ENCODE data around the gene ASIC4.

Gene ASIC4

DNA sequence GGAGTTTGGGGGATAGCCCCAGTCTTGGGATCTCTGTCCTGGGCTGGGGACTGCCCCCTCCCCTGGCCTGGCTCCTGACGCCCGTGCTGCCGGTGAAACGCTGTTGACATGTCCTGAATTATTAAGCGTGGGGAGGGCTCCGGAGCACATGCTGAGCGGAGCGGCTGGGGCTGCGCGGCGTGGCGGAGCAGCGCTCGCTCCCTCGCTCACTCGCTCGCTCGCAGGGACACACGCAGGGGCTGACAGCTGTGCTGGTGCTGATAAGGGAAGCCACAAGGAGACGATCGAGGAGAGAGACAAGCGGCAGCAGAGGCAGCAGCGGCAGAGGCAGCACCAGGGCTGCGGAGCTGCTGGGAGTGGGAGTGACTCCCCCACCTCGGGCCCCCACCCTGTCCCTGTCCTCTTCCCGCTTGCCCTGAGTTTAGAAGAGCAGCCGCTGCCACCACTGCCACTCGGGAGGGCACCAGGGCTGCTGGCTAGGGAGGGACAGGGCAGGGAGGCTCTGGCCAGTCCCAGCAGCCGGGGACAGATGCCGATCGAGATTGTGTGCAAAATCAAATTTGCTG is at the start of gene ASIC4:
Gene ASIC4, plus strand, starts transcription at position 287 of the 566 bp plus-strand sequence. Its CDS starts 243 bp downstream, at position 530.
- H3K4me1 ChIP-seq (ENCODE audit: control insufficient read depth, insufficient read depth, low read length) = peaks cover 44% of the 10 kb centered on the region
- no peak within 1 kb of the TSS for H3K9ac ChIP-seq (ENCODE audit: low read length)
- no peak within 1 kb of the TSS for H3K27ac ChIP-seq (ENCODE audit: low read depth, low read length)
- H3K9me3 ChIP-seq (ENCODE audit: control insufficient read depth, insufficient read depth, low read depth, low read length) = no peaks in the 10 kb centered on the region
- H3K27me3 ChIP-seq (ENCODE audit: control insufficient read depth, insufficient read depth, low read length) = peaks cover 76% of the 10 kb centered on the region
- no peaks in the 10 kb centered on the region for H3K36me3 ChIP-seq (ENCODE audit: control insufficient read depth, insufficient read depth, low read length)
- H3K4me3 ChIP-seq (ENCODE audit: low read depth, low read length) = peak within 1 kb of the TSS; percentile 19; the same call in 1 of the 2 replicates

DNA sequence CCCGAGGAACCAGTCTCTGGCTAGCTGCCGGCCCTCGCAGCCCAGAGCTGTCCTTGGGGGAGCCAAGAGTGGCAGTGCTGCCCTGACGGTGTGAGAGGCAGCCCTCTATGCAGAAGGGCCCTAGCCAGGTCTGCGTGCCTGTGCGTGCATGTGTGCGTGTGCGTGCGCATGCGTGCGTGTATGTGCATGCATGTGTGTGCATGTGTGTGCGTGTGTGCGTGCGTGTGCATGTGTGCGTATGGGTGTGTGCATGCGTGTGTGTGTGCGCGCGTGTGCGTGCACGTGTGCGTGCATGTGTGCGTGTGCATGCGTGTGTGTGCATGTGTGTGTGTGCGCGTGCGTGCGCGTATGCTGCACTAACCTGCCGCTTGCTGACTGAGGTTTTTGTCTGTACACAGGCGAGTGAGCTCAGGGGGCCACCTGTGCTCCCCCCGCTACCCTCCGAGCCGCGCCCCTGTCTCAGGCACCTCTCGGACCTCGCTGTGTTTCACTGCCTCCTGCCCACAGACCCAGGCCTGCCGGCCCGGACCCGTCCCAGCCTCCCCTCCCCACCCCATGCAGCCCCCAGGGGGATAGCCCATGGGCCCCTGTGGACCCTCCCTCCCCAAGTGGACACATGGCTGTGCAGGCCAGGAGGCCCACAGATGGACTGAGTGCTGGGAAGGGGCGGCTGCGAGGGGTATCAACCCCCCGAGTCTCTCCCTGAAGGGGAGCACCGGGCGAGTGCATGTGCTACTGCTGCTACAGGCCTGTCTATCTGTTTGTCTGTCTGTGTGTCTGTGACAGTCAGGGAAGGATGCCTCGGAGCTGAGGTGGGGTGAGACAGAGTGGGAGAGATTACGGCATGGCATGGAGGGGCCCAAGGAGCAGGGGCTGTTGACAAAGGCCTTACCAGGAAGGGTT is 48.4 kb upstream of the ASIC4 start:
- no peaks in the 10 kb centered on the region for H3K9me3 ChIP-seq (ENCODE audit: control insufficient read depth, insufficient read depth, low read depth, low read length)
- H3K27me3 ChIP-seq (ENCODE audit: control insufficient read depth, insufficient read depth, low read length) = no peaks in the 10 kb centered on the region
- no peak overlapping the region for H3K27ac ChIP-seq (ENCODE audit: low read depth, low read length)
- no peak overlapping the region for H3K4me3 ChIP-seq (ENCODE audit: low read depth, low read length)
- H3K36me3 ChIP-seq (ENCODE audit: control insufficient read depth, insufficient read depth, low read length) = peaks cover 17% of the 10 kb centered on the region
- H3K9ac ChIP-seq (ENCODE audit: low read length) = no peak overlapping the region
- peaks cover 10% of the 10 kb centered on the region for H3K4me1 ChIP-seq (ENCODE audit: control insufficient read depth, insufficient read depth, low read length)

DNA sequence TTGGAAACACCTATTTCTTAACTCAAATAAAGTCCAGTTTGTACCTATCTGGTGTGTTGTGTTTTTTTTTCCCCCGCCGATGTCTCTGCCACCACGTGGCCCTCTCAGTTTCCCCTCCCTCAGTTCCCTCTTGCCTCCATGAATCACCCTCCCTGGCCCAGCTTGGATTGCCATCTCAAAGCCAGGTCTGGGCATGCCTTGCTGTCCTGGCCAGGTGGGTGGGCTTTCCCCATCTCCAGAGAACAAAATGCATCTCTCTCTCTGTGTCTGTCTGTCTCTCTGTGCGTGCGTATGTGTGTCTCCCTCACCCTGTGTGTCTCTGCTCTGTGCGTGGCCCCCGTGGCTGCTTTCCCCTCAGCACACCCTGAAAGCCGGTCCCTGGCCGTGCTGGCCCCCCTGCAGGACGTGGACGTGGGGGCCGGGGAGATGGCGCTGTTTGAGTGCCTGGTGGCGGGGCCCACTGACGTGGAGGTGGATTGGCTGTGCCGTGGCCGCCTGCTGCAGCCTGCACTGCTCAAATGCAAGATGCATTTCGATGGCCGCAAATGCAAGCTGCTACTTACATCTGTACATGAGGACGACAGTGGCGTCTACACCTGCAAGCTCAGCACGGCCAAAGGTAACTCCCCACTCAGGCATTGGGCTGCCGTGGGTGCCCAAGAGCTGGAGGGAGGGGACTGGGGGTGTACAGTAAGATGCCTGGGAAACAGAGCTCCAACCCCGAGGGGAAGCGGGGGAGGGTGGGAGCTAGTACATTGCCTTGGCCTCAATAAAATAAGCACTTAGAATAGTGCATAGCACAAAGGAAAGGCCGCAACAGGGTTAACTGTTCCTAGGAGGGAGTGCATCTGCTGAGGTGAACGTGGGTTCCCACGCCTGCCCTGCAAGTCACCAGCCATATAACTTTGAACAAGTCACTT is 47.2 kb upstream of the ASIC4 start:
- peaks cover 12% of the 10 kb centered on the region for H3K36me3 ChIP-seq (ENCODE audit: control insufficient read depth, insufficient read depth, low read length)
- H3K27ac ChIP-seq (ENCODE audit: low read depth, low read length) = no peak overlapping the region
- H3K27me3 ChIP-seq (ENCODE audit: control insufficient read depth, insufficient read depth, low read length) = no peaks in the 10 kb centered on the region
- H3K9me3 ChIP-seq (ENCODE audit: control insufficient read depth, insufficient read depth, low read depth, low read length) = no peaks in the 10 kb centered on the region
- H3K9ac ChIP-seq (ENCODE audit: low read length) = no peak overlapping the region
- no peak overlapping the region for H3K4me3 ChIP-seq (ENCODE audit: low read depth, low read length)
- no peaks in the 10 kb centered on the region for H3K4me1 ChIP-seq (ENCODE audit: control insufficient read depth, insufficient read depth, low read length)

DNA sequence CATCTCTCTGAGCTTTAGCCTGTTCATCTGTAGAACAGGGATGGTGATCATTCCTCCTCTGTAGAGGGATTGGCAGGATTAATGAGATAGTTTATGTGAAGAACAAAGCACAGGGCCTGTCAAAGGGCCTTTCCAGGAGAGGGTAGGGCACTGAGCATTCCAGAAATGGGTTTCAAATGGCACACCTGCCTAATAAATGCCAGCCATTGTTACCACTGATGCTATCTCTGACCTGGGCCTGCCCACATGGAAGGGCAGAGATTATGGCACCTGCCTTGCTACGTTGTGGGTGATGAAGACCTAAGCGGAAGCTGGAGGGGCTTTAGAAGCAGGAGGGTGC is 46.6 kb upstream of the ASIC4 start:
- H3K27me3 ChIP-seq (ENCODE audit: control insufficient read depth, insufficient read depth, low read length) = no peaks in the 10 kb centered on the region
- H3K4me1 ChIP-seq (ENCODE audit: control insufficient read depth, insufficient read depth, low read length) = no peaks in the 10 kb centered on the region
- H3K4me3 ChIP-seq (ENCODE audit: low read depth, low read length) = no peak overlapping the region
- H3K9ac ChIP-seq (ENCODE audit: low read length) = no peak overlapping the region
- peaks cover 9% of the 10 kb centered on the region; the same call in 1 of the 2 replicates for H3K36me3 ChIP-seq (ENCODE audit: control insufficient read depth, insufficient read depth, low read length)
- H3K27ac ChIP-seq (ENCODE audit: low read depth, low read length) = no peak overlapping the region
- H3K9me3 ChIP-seq (ENCODE audit: control insufficient read depth, insufficient read depth, low read depth, low read length) = no peaks in the 10 kb centered on the region

DNA sequence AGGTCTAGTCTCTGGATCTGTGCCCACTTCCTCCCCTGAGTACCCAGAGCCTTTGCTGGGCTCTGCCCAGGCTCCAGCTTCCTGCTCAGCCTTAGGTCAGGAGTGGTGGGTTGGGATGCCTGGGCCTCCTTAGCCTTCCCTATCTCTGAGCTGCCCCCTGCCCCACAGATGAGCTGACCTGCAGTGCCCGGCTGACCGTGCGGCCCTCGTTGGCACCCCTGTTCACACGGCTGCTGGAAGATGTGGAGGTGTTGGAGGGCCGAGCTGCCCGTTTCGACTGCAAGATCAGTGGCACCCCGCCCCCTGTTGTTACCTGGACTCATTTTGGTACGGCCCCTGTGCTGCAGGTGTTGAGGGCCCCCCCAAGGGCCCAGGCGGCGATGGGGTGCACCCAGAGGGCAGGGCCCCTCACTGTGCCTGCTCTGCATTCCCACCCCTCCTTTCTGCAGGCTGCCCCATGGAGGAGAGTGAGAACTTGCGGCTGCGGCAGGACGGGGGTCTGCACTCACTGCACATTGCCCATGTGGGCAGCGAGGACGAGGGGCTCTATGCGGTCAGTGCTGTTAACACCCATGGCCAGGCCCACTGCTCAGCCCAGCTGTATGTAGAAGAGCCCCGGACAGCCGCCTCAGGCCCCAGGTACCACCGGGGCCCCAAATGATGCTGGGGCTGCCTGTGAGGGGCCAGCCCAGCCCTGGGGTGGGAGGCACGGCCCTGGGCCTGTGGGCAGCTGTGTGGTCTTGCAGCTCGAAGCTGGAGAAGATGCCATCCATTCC is 45.7 kb upstream of the ASIC4 start:
- no peak overlapping the region for H3K4me3 ChIP-seq (ENCODE audit: low read depth, low read length)
- H3K9me3 ChIP-seq (ENCODE audit: control insufficient read depth, insufficient read depth, low read depth, low read length) = no peaks in the 10 kb centered on the region
- no peak overlapping the region for H3K9ac ChIP-seq (ENCODE audit: low read length)
- no peaks in the 10 kb centered on the region for H3K4me1 ChIP-seq (ENCODE audit: control insufficient read depth, insufficient read depth, low read length)
- H3K36me3 ChIP-seq (ENCODE audit: control insufficient read depth, insufficient read depth, low read length) = peaks cover 9% of the 10 kb centered on the region; the same call in 1 of the 2 replicates
- no peaks in the 10 kb centered on the region for H3K27me3 ChIP-seq (ENCODE audit: control insufficient read depth, insufficient read depth, low read length)
- H3K27ac ChIP-seq (ENCODE audit: low read depth, low read length) = no peak overlapping the region

DNA sequence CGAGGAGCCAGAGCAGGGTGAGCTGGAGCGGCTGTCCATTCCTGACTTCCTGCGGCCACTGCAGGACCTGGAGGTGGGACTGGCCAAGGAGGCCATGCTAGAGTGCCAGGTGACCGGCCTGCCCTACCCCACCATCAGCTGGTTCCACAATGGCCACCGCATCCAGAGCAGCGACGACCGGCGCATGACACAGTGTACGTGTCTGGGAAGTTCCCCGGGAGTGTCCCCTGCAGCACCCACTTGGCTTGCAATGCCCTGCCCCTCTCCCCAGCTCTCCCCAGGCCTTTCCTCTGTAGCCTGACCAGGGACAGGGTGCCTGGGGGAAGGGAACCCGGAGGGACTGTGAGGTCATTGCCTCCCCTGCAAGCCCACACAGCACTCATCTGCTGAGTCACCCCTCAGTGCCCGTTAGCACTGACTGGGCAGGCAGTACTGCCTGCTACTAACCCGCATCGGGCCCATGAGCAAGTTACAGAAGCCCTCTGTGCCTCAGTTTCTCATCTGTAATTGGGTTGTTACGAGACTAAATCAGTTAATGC is 45.0 kb upstream of the ASIC4 start:
- Histone ChIP-seq H3K9me3 (ENCODE audit: control insufficient read depth, insufficient read depth, low read depth, low read length) (no peaks in the 10 kb centered on the region), H3K4me1 (ENCODE audit: control insufficient read depth, insufficient read depth, low read length) (no peaks in the 10 kb centered on the region), H3K27me3 (ENCODE audit: control insufficient read depth, insufficient read depth, low read length) (no peaks in the 10 kb centered on the region), H3K9ac (ENCODE audit: low read length) (no peak overlapping the region), H3K27ac (ENCODE audit: low read depth, low read length) (no peak overlapping the region), H3K36me3 (ENCODE audit: control insufficient read depth, insufficient read depth, low read length) (peaks cover 9% of the 10 kb centered on the region; the same call in 1 of the 2 replicates), H3K4me3 (ENCODE audit: low read depth, low read length) (no peak overlapping the region)

- Histone ChIP-seq H3K27me3 (ENCODE audit: control insufficient read depth, insufficient read depth, low read length) (no peaks in the 10 kb centered on the region), H3K36me3 (ENCODE audit: control insufficient read depth, insufficient read depth, low read length) (peaks cover 6% of the 10 kb centered on the region; the same call in 1 of the 2 replicates), H3K4me1 (ENCODE audit: control insufficient read depth, insufficient read depth, low read length) (peaks cover 2% of the 10 kb centered on the region; the same call in 1 of the 2 replicates), H3K27ac (ENCODE audit: low read depth, low read length) (no peak overlapping the region), H3K9ac (ENCODE audit: low read length) (no peak overlapping the region), H3K9me3 (ENCODE audit: control insufficient read depth, insufficient read depth, low read depth, low read length) (no peaks in the 10 kb centered on the region), H3K4me3 (ENCODE audit: low read depth, low read length) (no peak overlapping the region)
Measured at GRCh38 chr2:219470429-219470828, 43.9 kb upstream of the ASIC4 start.

DNA sequence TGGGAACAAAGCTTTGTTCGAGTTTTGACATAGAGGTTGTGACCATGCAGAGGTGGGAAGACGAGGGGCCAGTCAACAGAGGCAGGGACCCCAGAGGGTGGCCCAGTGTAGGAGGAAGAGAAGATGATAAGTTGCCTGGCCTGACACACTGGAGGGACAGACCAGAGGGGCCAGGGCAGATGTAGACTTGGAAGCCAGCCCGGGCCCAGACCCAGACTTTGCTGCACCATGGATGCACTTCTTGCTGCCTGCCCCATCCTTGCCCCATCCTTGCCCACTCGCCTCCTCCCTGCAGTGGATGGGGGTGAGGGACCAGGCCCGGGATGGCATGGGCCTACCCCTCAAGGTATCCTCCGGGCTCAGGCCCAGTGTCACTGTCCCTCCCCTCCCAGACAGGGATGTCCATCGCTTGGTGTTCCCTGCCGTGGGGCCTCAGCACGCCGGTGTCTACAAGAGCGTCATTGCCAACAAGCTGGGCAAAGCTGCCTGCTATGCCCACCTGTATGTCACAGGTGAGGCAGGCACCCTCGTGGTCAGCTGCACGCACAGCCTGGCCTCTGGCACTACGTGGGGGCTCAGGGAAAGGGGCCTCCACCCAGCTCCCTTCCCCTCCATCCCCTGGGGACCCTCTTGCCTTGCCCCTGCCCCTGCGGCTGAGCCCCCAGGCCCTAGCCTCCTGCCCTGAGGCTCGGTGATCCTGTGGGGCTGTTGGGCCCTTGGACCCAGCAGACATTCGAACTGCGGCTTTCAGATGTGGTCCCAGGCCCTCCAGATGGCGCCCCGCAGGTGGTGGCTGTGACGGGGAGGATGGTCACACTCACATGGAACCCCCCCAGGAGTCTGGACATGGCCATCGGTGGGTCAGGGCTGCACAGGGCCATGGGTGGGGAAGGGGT is 42.6 kb upstream of the ASIC4 start:
- no peaks in the 10 kb centered on the region for H3K27me3 ChIP-seq (ENCODE audit: control insufficient read depth, insufficient read depth, low read length)
- H3K9me3 ChIP-seq (ENCODE audit: control insufficient read depth, insufficient read depth, low read depth, low read length) = no peaks in the 10 kb centered on the region
- no peak overlapping the region for H3K27ac ChIP-seq (ENCODE audit: low read depth, low read length)
- no peak overlapping the region for H3K4me3 ChIP-seq (ENCODE audit: low read depth, low read length)
- H3K9ac ChIP-seq (ENCODE audit: low read length) = no peak overlapping the region
- H3K4me1 ChIP-seq (ENCODE audit: control insufficient read depth, insufficient read depth, low read length) = peaks cover 8% of the 10 kb centered on the region; the same call in 1 of the 2 replicates
- 0 out of 2 replicates have a peak, but pooled peaks cover 2% of the 10 kb centered on the region for H3K36me3 ChIP-seq (ENCODE audit: control insufficient read depth, insufficient read depth, low read length)

GRCh38 chr2:219472629-219473187 is 41.6 kb upstream of the ASIC4 start:
- Histone ChIP-seq H3K36me3 (ENCODE audit: control insufficient read depth, insufficient read depth, low read length) (no peaks in the 10 kb centered on the region), H3K4me3 (ENCODE audit: low read depth, low read length) (no peak overlapping the region), H3K9ac (ENCODE audit: low read length) (no peak overlapping the region), H3K4me1 (ENCODE audit: control insufficient read depth, insufficient read depth, low read length) (peaks cover 13% of the 10 kb centered on the region), H3K9me3 (ENCODE audit: control insufficient read depth, insufficient read depth, low read depth, low read length) (no peaks in the 10 kb centered on the region), H3K27me3 (ENCODE audit: control insufficient read depth, insufficient read depth, low read length) (no peaks in the 10 kb centered on the region), H3K27ac (ENCODE audit: low read depth, low read length) (no peak overlapping the region)

Data from HUES6 (cell line).